Measurements from ENCODE around the gene TRIM62.

DNA sequence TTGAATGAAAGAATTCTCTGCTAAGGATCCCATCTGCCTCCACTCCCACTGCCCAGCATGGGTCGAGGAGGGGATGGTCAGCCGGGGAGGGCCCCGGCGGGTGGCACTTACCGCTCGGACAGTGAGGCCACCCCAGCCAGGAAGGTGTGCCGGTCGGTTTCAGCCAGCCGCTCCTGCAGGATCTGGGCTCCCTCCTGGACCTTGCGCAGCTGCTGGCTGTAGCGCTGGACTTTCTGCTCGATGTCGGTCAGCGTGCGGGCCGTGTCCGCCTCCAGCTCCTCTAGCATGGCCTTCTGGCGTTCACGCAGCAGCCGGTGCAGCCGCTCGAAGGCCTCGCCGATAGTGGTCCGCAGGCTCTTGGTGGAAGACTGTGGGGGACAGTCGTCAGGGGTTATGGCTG, 22.3 kb downstream of the TRIM62 start:
- TF ChIP-seq, protein P1, sequence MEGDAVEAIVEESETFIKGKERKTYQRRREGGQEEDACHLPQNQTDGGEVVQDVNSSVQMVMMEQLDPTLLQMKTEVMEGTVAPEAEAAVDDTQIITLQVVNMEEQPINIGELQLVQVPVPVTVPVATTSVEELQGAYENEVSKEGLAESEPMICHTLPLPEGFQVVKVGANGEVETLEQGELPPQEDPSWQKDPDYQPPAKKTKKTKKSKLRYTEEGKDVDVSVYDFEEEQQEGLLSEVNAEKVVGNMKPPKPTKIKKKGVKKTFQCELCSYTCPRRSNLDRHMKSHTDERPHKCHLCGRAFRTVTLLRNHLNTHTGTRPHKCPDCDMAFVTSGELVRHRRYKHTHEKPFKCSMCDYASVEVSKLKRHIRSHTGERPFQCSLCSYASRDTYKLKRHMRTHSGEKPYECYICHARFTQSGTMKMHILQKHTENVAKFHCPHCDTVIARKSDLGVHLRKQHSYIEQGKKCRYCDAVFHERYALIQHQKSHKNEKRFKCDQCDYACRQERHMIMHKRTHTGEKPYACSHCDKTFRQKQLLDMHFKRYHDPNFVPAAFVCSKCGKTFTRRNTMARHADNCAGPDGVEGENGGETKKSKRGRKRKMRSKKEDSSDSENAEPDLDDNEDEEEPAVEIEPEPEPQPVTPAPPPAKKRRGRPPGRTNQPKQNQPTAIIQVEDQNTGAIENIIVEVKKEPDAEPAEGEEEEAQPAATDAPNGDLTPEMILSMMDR (IDR thresholded peaks at IDR 0.05; ENCODE audit: insufficient read depth, low read depth, low read length), result no peak
- no peak for TF ChIP-seq EZH2 (IDR thresholded peaks at IDR 0.05; ENCODE audit: insufficient read depth, low read length)

All from astrocyte (in vitro differentiated cells and primary cell).